K562 (cell line): Measurements from ENCODE around the gene ZCCHC3. TPM values are rescaled to one million over a fixed set of nuclear protein-coding genes. Genes with fewer than 3 reads are reported as not detected.

Source experiments
- ATAC-seq: fragments of 200-7000 bp; cut with Tn5 transposase; 3 replicates; pipeline ENCODE4 v1.9.1; 2020; ENCODE audit warnings: moderate library complexity
- BruUV-seq: library from RNA; stranded (reverse); fragments of 400-500 nt; replicated peaks from 2 replicates; lab custom pipeline; 2021; lab: Mats Ljungman, UMichigan
- CTCF ChIA-PET: fragments of 300-600 bp; formaldehyde crosslinking; extraction: SDS; loops from one replicate; lab custom pipeline; 2021; ENCODE audit warnings: low intra/inter-chr PET ratio; lab: Yijun Ruan, JAX
- POLR2A ChIA-PET: fragments of 300-600, 350-650 bp; sonication (Branson Sonifier 250); formaldehyde crosslinking; extraction: SDS; loops from one replicate; lab custom pipeline; 2021; ENCODE audit warnings: antibody characterized with exemption, inconsistent platforms; lab: Yijun Ruan, JAX
- DNase-seq, 4 experiments: peaks; one replicate each; pipeline versions ENCODE4 v3.0.0 to v3.0.0-alpha.2; 2011 to 2018; ENCODE audit warnings: low spot score in 3 of 4, mixed read lengths in 3 of 4; ENCODE audit errors: extremely low read depth in 1 of 4
- FAIRE-seq: peaks from 2 replicates; lab custom pipeline; 2011; peaks lifted over from hg19 to GRCh38; lab: Jason Lieb, UNC
- H2AFZ ChIP-seq: 2 replicates; pipeline ENCODE4 v1.6.0; 2011; ENCODE audit warnings: low read depth, low read length, control low read depth, inconsistent platforms
- H3K27ac ChIP-seq: fragments of 200-600 bp; 3 replicates; pipeline ENCODE4 v1.8.0; 2011; ENCODE audit warnings: low read depth, mild to moderate bottlenecking, control low read depth, inconsistent platforms, low read length, moderate library complexity, mixed read lengths; ENCODE audit errors: extremely low read depth
- H3K27me3 ChIP-seq, 2 experiments: fragments of 300-600 bp in 1 of 2; 2 replicates in 1 of 2; 3 replicates in 1 of 2; pipeline versions ENCODE4 v1.6.0 to v1.8.0; 2011; ENCODE audit warnings: inconsistent platforms in 2 of 2, low read length in 2 of 2, mild to moderate bottlenecking in 1 of 2, mixed read lengths in 1 of 2, moderate library complexity in 1 of 2; ENCODE audit not compliant: control insufficient read depth in 2 of 2, insufficient read depth in 2 of 2
- H3K36me3 ChIP-seq: fragments of 300-600 bp; 3 replicates; pipeline ENCODE4 v1.8.0; 2011; ENCODE audit warnings: mild to moderate bottlenecking, low read length, inconsistent platforms; ENCODE audit not compliant: control insufficient read depth, insufficient read depth
- H3K4me1 ChIP-seq, 2 experiments: fragments of 200-600 bp in 1 of 2; replicated peaks in 1 of 2; 2 replicates in 1 of 2; 3 replicates in 1 of 2; pipeline versions ENCODE4 v1.5.1 to v1.8.0; 2011; ENCODE audit warnings: inconsistent platforms in 2 of 2, low read length in 2 of 2, mild to moderate bottlenecking in 1 of 2, mixed read lengths in 1 of 2, moderate library complexity in 1 of 2; ENCODE audit not compliant: control insufficient read depth in 2 of 2, insufficient read depth in 2 of 2
- H3K4me2 ChIP-seq: 2 replicates; pipeline ENCODE4 v1.6.1; 2011; ENCODE audit warnings: low read length, control low read depth, inconsistent platforms, mixed read lengths; ENCODE audit not compliant: insufficient read depth
- H3K4me3 ChIP-seq: fragments of 200-600 bp; sonication (generic), shearing (Covaris generic); 2 replicates; pipeline ENCODE4 v1.5.1; 2016; ENCODE audit warnings: control low read depth, inconsistent platforms
- H3K79me2 ChIP-seq: fragments of 200-600 bp; 3 replicates; pipeline ENCODE4 v1.8.0; 2011; ENCODE audit warnings: low read length, inconsistent platforms; ENCODE audit not compliant: control insufficient read depth, insufficient read depth
- H3K9ac ChIP-seq, 2 experiments: 2 replicates each; pipeline versions ENCODE4 v1.6.0 to v1.6.1; 2011; ENCODE audit warnings: low read depth in 2 of 2, low read length in 2 of 2, control low read depth in 1 of 2, inconsistent platforms in 1 of 2, mild to moderate bottlenecking in 1 of 2, mixed read lengths in 1 of 2; ENCODE audit not compliant: insufficient read depth in 1 of 2
- H3K9me1 ChIP-seq: one replicate; pipeline ENCODE4 v1.6.0; 2011; ENCODE audit warnings: inconsistent platforms, mild to moderate bottlenecking, low read length, moderate library complexity; ENCODE audit not compliant: control insufficient read depth, insufficient read depth
- H3K9me3 ChIP-seq: replicated peaks from 2 replicates; pipeline ENCODE4 v1.5.1; 2011; ENCODE audit warnings: low read depth, low read length, inconsistent platforms; ENCODE audit not compliant: control insufficient read depth, insufficient read depth
- H4K20me1 ChIP-seq: replicated peaks from 2 replicates; pipeline ENCODE4 v1.6.1; 2011; ENCODE audit warnings: low read length, inconsistent platforms, mixed read lengths; ENCODE audit not compliant: control insufficient read depth, insufficient read depth
- BRF2 ChIP-seq: IDR thresholded peaks from 3 replicates; pipeline ENCODE4 v1.6.1; 2011; ENCODE audit warnings: borderline replicate concordance, mild to moderate bottlenecking; ENCODE audit not compliant: insufficient read length, insufficient read depth
- CREBBP ChIP-seq: IDR thresholded peaks from one replicate; pipeline ENCODE4 v1.6.1; 2012; ENCODE audit warnings: low read depth, mild to moderate bottlenecking, control low read depth, inconsistent platforms, low read length
- DPF2 ChIP-seq: fragments of 450-650 bp; IDR thresholded peaks from 2 replicates; pipeline ENCODE4 v1.6.1; 2016
- ELF4 ChIP-seq: fragments of 450-650 bp; formaldehyde crosslinking; IDR thresholded peaks from 2 replicates; pipeline ENCODE4 v1.4.0; 2022; ENCODE audit warnings: missing genetic modification characterization
- EP400 ChIP-seq: fragments of 450-650 bp; IDR thresholded peaks from 2 replicates; pipeline ENCODE4 v1.6.1; 2017; ENCODE audit warnings: antibody characterized with exemption, mild to moderate bottlenecking, moderate library complexity
- FOS ChIP-seq: IDR thresholded peaks from 3 replicates; pipeline ENCODE4 v1.6.1; 2011; ENCODE audit not compliant: insufficient read length; ENCODE audit errors: extremely low read depth
- FOXK2 ChIP-seq, 2 experiments: fragments of 450-650 bp; IDR thresholded peaks in 1 of 2; conservative IDR thresholded peaks in 1 of 2; 2 replicates each; pipeline ENCODE4 v1.6.1; 2016; ENCODE audit warnings: low read depth in 2 of 2, mild to moderate bottlenecking in 1 of 2
- GMEB1 ChIP-seq: fragments of 250-450 bp; sonication (Bioruptor Pico); IDR thresholded peaks from 2 replicates; pipeline ENCODE4 v1.4.0; 2020; ENCODE audit warnings: mild to moderate bottlenecking
- KAT2B ChIP-seq: IDR thresholded peaks from one replicate; pipeline ENCODE4 v1.6.1; 2012; ENCODE audit warnings: low read depth, mild to moderate bottlenecking, control low read depth, inconsistent platforms, low read length, moderate library complexity
- MAFF ChIP-seq: IDR thresholded peaks from 2 replicates; pipeline ENCODE4 v1.6.1; 2012; ENCODE audit warnings: low read length, improper control_type of control experiment
- MCM2 ChIP-seq: fragments of 450-650 bp; IDR thresholded peaks from 2 replicates; pipeline ENCODE4 v1.6.1; 2017; ENCODE audit warnings: low read depth, mild to moderate bottlenecking
- MCM7 ChIP-seq, 2 experiments: fragments of 450-650 bp; IDR thresholded peaks; 2 replicates each; pipeline ENCODE4 v1.6.1; 2016 to 2018
- MECOM ChIP-seq: fragments of 250-450 bp; sonication (Bioruptor Pico); IDR thresholded peaks from 2 replicates; pipeline ENCODE4 v1.8.0; 2022; ENCODE audit warnings: inconsistent platforms
- RBM15 ChIP-seq: fragments of 200-400 bp; formaldehyde crosslinking; IDR thresholded peaks from 2 replicates; pipeline ENCODE4 v1.6.1; 2018; ENCODE audit warnings: mild to moderate bottlenecking, low read length, moderate library complexity; ENCODE audit not compliant: insufficient read depth
- RFX7 ChIP-seq: fragments of 250-450 bp; sonication (Bioruptor Pico); IDR thresholded peaks from 2 replicates; pipeline ENCODE4 v1.5.1; 2021; ENCODE audit warnings: mild to moderate bottlenecking
- SRF ChIP-seq, 2 experiments: fragments of 250-450, 450-650 bp in 1 of 2; sonication (Bioruptor Pico) in 1 of 2; sonication (generic) in 1 of 2; formaldehyde crosslinking; IDR thresholded peaks; 2 replicates each; pipeline versions ENCODE4 v1.5.0 to v1.5.1; 2020 to 2022; ENCODE audit warnings: mild to moderate bottlenecking in 1 of 2, missing genetic modification reagents in 1 of 2
- SRSF3 ChIP-seq: fragments of 200-400 bp; formaldehyde crosslinking; IDR thresholded peaks from 2 replicates; pipeline ENCODE4 v1.6.1; 2016; ENCODE audit warnings: mild to moderate bottlenecking, low read length, moderate library complexity; ENCODE audit not compliant: insufficient read depth
- ZC3H4 ChIP-seq: sonication (generic); formaldehyde crosslinking; IDR thresholded peaks from 2 replicates; pipeline ENCODE4 v1.9.0; 2021; ENCODE audit warnings: missing genetic modification reagents, borderline replicate concordance
- ZNF224 ChIP-seq: sonication (generic); formaldehyde crosslinking; IDR thresholded peaks from 2 replicates; pipeline ENCODE4 v1.8.0; 2022; ENCODE audit warnings: mild to moderate bottlenecking, missing genetic modification reagents
- ZNF24 ChIP-seq: fragments of 450-650 bp; IDR thresholded peaks from 2 replicates; pipeline ENCODE4 v1.6.1; 2016
- ZSCAN29 ChIP-seq: fragments of 450-650 bp; IDR thresholded peaks from 2 replicates; pipeline ENCODE4 v1.6.1; 2017
- WGBS: fragments of 100-300 bp; shearing (Covaris generic); methylation state at CpG from one replicate; pipeline ENCODE4 v1.1.6; 2016; ENCODE audit warnings: low coverage, mixed read lengths; ENCODE audit not compliant: insufficient coverage; ENCODE audit errors: missing lambda C conversion rate; 5-methylcytosine and 5-hydroxymethylcytosine counted together
- in situ Hi-C: fragments of 300-500 bp; cut with MboI; formaldehyde crosslinking; loops from 4 replicates; pipeline ENCODE4 v1.15.0; 2018; ENCODE audit warnings: inconsistent platforms, mixed read lengths
- intact Hi-C: fragments of 100-400 bp; cut with micrococcal nuclease; formaldehyde crosslinking; loops from 2 replicates; pipeline ENCODE4 v1.14.2; 2022
- polyA plus RNA-seq, 8 experiments: library from polyadenylated mRNA; depleted of rRNA in 4 of 8; stranded (reverse) in 5 of 8; unstranded in 3 of 8; fragments of >200 nt; fragmentation: Nextera tagmentation in 2 of 8; fragmentation: Illumina TruSeq in 1 of 8; extraction: Ambion mirVana in 2 of 8; extraction: Trizol in 1 of 8; gene quantifications; 2 replicates each; pipeline versions ENCODE4 v1.2.1 to v1.2.3, GENCODE V29; 2011 to 2014; ENCODE audit warnings: inconsistent platforms in 1 of 8, missing spikeins in 1 of 8
- total RNA-seq, 7 experiments: library from RNA; depleted of rRNA in 6 of 7; stranded (reverse); fragments of >200 nt in 6 of 7; fragmentation: Illumina TruSeq in 2 of 7; extraction: Trizol in 2 of 7; gene quantifications; 2 replicates each; pipeline versions ENCODE4 v1.2.1 to v1.2.3, GENCODE V29; 2011 to 2021; ENCODE audit warnings: low replicate concordance in 1 of 7
- TF ChIP-seq, protein P1 (sequence below): fragments of 250-450 bp; sonication (Bioruptor Pico); IDR thresholded peaks from 2 replicates; pipeline ENCODE4 v1.4.0; 2020

Gene ZCCHC3
- total and polyA plus RNA-seq, 9 of the 15 experiments (the other 6 are each of a cell fraction or from before 2014, with no cell fraction given) = 2.8 to 23.3 (median 16.5) TPM

GRCh38 chr20:341682-342081 lies 44.3 kb downstream of the ZCCHC3 start:
- H3K4me2 ChIP-seq = no peak overlapping the region
- peak; percentile 97 for FAIRE-seq
- peaks cover 11% of the 10 kb centered on the region for H3K36me3 ChIP-seq
- H3K9me1 ChIP-seq = no peaks in the 10 kb centered on the region
- no peak overlapping the region for H2AFZ ChIP-seq
- H3K4me3 ChIP-seq = no peak overlapping the region
- ATAC-seq = peak; percentile 91
- no TSS peak for BruUV-seq
- H3K27me3 ChIP-seq = no peaks in the 10 kb centered on the region
- no peak overlapping the region for H3K9ac ChIP-seq
- WGBS = 0% methylated on average over 1 of the region's 2 CpGs
- H3K4me1 ChIP-seq = peaks cover 10 to 13% of the 10 kb centered on the region in 2 experiments; a peak in 4 of 5 replicates
- intact Hi-C loops (no loop called here), in situ Hi-C loops (no loop called here)
- H3K27ac ChIP-seq = peak overlapping the region; percentile 58; the same call in 2 of the 3 replicates
- peaks cover 7% of the 10 kb centered on the region for H3K79me2 ChIP-seq
- no peaks in the 10 kb centered on the region for H4K20me1 ChIP-seq
- DNase-seq = peak in 3 of 4 experiments; percentile 32 to 85 (median 54)
- POLR2A ChIA-PET = interaction anchor here (0.8 kb wide), 1 partner anchor 42 kb away, joined by 3 read pairs; no protein-coding TSS in a partner anchor
- H3K9me3 ChIP-seq = peaks cover 12% of the 10 kb centered on the region
- CTCF ChIA-PET = no interaction called here
- TF ChIP-seq ZNF224 (CRISPR knock-in tag) (0 out of 2 replicates have a peak, but pooled peaks have one; percentile 25), ELF4 (CRISPR knock-in tag) (no peak), MCM7 (IDR thresholded peaks at IDR 0.05) (no peak), SRSF3 (no peak), SRF (CRISPR knock-in tag; IDR thresholded peaks at IDR 0.05) (no peak), ZNF24 (peak; percentile 47; the same call in 1 of the 2 replicates), DPF2 (peak; percentile 36; the same call in 1 of the 2 replicates), BRF2 (no peak), RBM15 (no peak), KAT2B (no peak), MAFF (no peak; the same call in 1 of the 2 replicates), RFX7 (no peak), GMEB1 (CRISPR knock-in tag) (no peak), MECOM (no peak), ZSCAN29 (no peak), MCM2 (no peak), EP400 (peak; percentile 36; the same call in 1 of the 2 replicates), FOXK2 (conservative IDR thresholded peaks at IDR 0.05 in 1 of 2, IDR thresholded peaks at IDR 0.05 in 1 of 2; ENCODE audit: low read depth in 2 of 2) (peak; percentile 40 to 53; a peak in 1 of 4 replicates), ZC3H4 (no peak), FOS (peak; percentile 6), CREBBP (no peak)
- TF ChIP-seq, protein P1, sequence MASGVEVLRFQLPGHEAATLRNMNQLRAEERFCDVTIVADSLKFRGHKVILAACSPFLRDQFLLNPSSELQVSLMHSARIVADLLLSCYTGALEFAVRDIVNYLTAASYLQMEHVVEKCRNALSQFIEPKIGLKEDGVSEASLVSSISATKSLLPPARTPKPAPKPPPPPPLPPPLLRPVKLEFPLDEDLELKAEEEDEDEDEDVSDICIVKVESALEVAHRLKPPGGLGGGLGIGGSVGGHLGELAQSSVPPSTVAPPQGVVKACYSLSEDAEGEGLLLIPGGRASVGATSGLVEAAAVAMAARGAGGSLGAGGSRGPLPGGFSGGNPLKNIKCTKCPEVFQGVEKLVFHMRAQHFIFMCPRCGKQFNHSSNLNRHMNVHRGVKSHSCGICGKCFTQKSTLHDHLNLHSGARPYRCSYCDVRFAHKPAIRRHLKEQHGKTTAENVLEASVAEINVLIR (CRISPR knock-in tag) = no peak
